Stomach (tissue), 4 donors: ENCODE measurements around the gene BIN1.

Source experiments
- POLR2A ChIP-seq, 4 donors: fragments of 450-650 bp; IDR thresholded peaks; one replicate each; pipeline ENCODE4 v1.6.1; 2016; ENCODE audit warnings: antibody characterized with exemption in 4 of 4, control low read depth in 2 of 4, mild to moderate bottlenecking in 1 of 4, moderate library complexity in 1 of 4
- POLR2AphosphoS5 ChIP-seq, 3 donors: sonication (generic); formaldehyde crosslinking; IDR thresholded peaks; one replicate each; pipeline ENCODE4 v1.6.1; 2016; ENCODE audit warnings: antibody characterized with exemption in 3 of 3
- TF ChIP-seq, protein P1 (sequence below), 7 experiments: fragments of 450-650 bp in 4 of 7; fragments of 200-600 bp in 3 of 7; sonication (generic) in 3 of 7; IDR thresholded peaks; one replicate each; pipeline ENCODE4 v1.5.1; 2016 to 2019; ENCODE audit warnings: antibody characterized with exemption in 7 of 7, control low read depth in 2 of 7, mild to moderate bottlenecking in 1 of 7

DNA sequence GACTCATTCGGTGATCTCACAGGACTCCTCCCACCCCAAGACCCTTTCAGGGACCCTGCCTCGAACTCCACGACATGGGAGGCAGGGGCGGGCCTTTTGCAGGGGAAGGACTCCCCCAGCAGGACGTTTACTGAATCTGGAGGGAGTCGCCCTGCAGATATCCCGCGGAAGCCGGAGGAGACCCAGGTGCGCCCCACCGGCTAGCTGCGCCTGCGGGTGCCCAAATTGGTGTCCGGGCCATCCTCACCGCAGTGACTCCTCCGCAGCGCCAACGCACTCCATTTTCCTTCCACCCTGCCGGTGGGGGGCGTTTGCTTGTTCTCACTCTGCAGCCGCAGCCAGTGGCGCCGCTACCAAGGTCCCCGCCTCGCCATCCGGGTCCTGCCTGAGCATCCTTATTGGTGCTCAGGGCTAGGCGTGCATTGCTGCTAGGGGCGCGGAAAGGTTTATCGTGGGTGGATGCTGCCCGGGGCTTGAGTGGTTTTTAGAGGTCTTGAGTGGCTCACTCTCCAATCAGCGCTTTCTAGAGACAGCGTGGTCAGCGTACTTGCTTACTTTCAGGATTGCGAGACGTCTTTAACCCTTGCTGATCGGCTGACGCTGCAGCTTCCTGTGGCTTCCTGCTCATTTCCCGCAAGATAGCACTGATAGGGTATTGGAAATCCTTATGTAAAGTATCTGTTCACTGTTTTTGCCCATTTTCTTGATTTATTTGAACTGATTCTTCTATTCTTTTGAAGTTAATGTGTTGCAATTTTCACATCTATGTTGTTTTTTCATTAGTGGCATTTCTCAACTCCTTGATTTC, 81.4 kb downstream of the BIN1 start:
- TF ChIP-seq, protein P1, sequence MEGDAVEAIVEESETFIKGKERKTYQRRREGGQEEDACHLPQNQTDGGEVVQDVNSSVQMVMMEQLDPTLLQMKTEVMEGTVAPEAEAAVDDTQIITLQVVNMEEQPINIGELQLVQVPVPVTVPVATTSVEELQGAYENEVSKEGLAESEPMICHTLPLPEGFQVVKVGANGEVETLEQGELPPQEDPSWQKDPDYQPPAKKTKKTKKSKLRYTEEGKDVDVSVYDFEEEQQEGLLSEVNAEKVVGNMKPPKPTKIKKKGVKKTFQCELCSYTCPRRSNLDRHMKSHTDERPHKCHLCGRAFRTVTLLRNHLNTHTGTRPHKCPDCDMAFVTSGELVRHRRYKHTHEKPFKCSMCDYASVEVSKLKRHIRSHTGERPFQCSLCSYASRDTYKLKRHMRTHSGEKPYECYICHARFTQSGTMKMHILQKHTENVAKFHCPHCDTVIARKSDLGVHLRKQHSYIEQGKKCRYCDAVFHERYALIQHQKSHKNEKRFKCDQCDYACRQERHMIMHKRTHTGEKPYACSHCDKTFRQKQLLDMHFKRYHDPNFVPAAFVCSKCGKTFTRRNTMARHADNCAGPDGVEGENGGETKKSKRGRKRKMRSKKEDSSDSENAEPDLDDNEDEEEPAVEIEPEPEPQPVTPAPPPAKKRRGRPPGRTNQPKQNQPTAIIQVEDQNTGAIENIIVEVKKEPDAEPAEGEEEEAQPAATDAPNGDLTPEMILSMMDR (IDR thresholded peaks at IDR 0.05) = peak in 2 of 7 experiments; percentile 10 to 27
- TF ChIP-seq POLR2AphosphoS5 (IDR thresholded peaks at IDR 0.05) = peak in 1 of 3 donors; percentile 3
- no peak for TF ChIP-seq POLR2A (IDR thresholded peaks at IDR 0.05)
